K562 (cell line): ENCODE data around the gene KIF6. TPM values are rescaled to one million over a fixed set of nuclear protein-coding genes. Genes with fewer than 3 reads are reported as not detected.

Experiments used
- ATAC-seq: fragments of 200-7000 bp; cut with Tn5 transposase; 3 replicates; pipeline ENCODE4 v1.9.1; 2020; ENCODE audit warnings: moderate library complexity
- BruUV-seq: library from RNA; stranded (reverse); fragments of 400-500 nt; replicated peaks from 2 replicates; lab custom pipeline; 2021; lab: Mats Ljungman, UMichigan
- CTCF ChIA-PET: fragments of 300-600 bp; formaldehyde crosslinking; extraction: SDS; loops from one replicate; lab custom pipeline; 2021; ENCODE audit warnings: low intra/inter-chr PET ratio; lab: Yijun Ruan, JAX
- POLR2A ChIA-PET: fragments of 300-600, 350-650 bp; sonication (Branson Sonifier 250); formaldehyde crosslinking; extraction: SDS; loops from one replicate; lab custom pipeline; 2021; ENCODE audit warnings: antibody characterized with exemption, inconsistent platforms; lab: Yijun Ruan, JAX
- DNase-seq, 4 experiments: peaks; one replicate each; pipeline versions ENCODE4 v3.0.0 to v3.0.0-alpha.2; 2011 to 2018; ENCODE audit warnings: low spot score in 3 of 4, mixed read lengths in 3 of 4; ENCODE audit errors: extremely low read depth in 1 of 4
- FAIRE-seq: peaks from 2 replicates; lab custom pipeline; 2011; peaks lifted over from hg19 to GRCh38; lab: Jason Lieb, UNC
- H2AFZ ChIP-seq: 2 replicates; pipeline ENCODE4 v1.6.0; 2011; ENCODE audit warnings: low read depth, low read length, control low read depth, inconsistent platforms
- H3K27ac ChIP-seq: fragments of 200-600 bp; 3 replicates; pipeline ENCODE4 v1.8.0; 2011; ENCODE audit warnings: low read depth, mild to moderate bottlenecking, control low read depth, inconsistent platforms, low read length, moderate library complexity, mixed read lengths; ENCODE audit errors: extremely low read depth
- H3K27me3 ChIP-seq, 2 experiments: fragments of 300-600 bp in 1 of 2; 2 replicates in 1 of 2; 3 replicates in 1 of 2; pipeline versions ENCODE4 v1.6.0 to v1.8.0; 2011; ENCODE audit warnings: inconsistent platforms in 2 of 2, low read length in 2 of 2, mild to moderate bottlenecking in 1 of 2, mixed read lengths in 1 of 2, moderate library complexity in 1 of 2; ENCODE audit not compliant: control insufficient read depth in 2 of 2, insufficient read depth in 2 of 2
- H3K36me3 ChIP-seq: fragments of 300-600 bp; 3 replicates; pipeline ENCODE4 v1.8.0; 2011; ENCODE audit warnings: mild to moderate bottlenecking, low read length, inconsistent platforms; ENCODE audit not compliant: control insufficient read depth, insufficient read depth
- H3K4me1 ChIP-seq, 2 experiments: fragments of 200-600 bp in 1 of 2; replicated peaks in 1 of 2; 2 replicates in 1 of 2; 3 replicates in 1 of 2; pipeline versions ENCODE4 v1.5.1 to v1.8.0; 2011; ENCODE audit warnings: inconsistent platforms in 2 of 2, low read length in 2 of 2, mild to moderate bottlenecking in 1 of 2, mixed read lengths in 1 of 2, moderate library complexity in 1 of 2; ENCODE audit not compliant: control insufficient read depth in 2 of 2, insufficient read depth in 2 of 2
- H3K4me2 ChIP-seq: 2 replicates; pipeline ENCODE4 v1.6.1; 2011; ENCODE audit warnings: low read length, control low read depth, inconsistent platforms, mixed read lengths; ENCODE audit not compliant: insufficient read depth
- H3K4me3 ChIP-seq: fragments of 200-600 bp; sonication (generic), shearing (Covaris generic); 2 replicates; pipeline ENCODE4 v1.5.1; 2016; ENCODE audit warnings: control low read depth, inconsistent platforms
- H3K79me2 ChIP-seq: fragments of 200-600 bp; 3 replicates; pipeline ENCODE4 v1.8.0; 2011; ENCODE audit warnings: low read length, inconsistent platforms; ENCODE audit not compliant: control insufficient read depth, insufficient read depth
- H3K9ac ChIP-seq, 2 experiments: 2 replicates each; pipeline versions ENCODE4 v1.6.0 to v1.6.1; 2011; ENCODE audit warnings: low read depth in 2 of 2, low read length in 2 of 2, control low read depth in 1 of 2, inconsistent platforms in 1 of 2, mild to moderate bottlenecking in 1 of 2, mixed read lengths in 1 of 2; ENCODE audit not compliant: insufficient read depth in 1 of 2
- H3K9me1 ChIP-seq: one replicate; pipeline ENCODE4 v1.6.0; 2011; ENCODE audit warnings: inconsistent platforms, mild to moderate bottlenecking, low read length, moderate library complexity; ENCODE audit not compliant: control insufficient read depth, insufficient read depth
- H3K9me3 ChIP-seq: replicated peaks from 2 replicates; pipeline ENCODE4 v1.5.1; 2011; ENCODE audit warnings: low read depth, low read length, inconsistent platforms; ENCODE audit not compliant: control insufficient read depth, insufficient read depth
- H4K20me1 ChIP-seq: replicated peaks from 2 replicates; pipeline ENCODE4 v1.6.1; 2011; ENCODE audit warnings: low read length, inconsistent platforms, mixed read lengths; ENCODE audit not compliant: control insufficient read depth, insufficient read depth
- FOXP1 ChIP-seq: sonication (generic); formaldehyde crosslinking; IDR thresholded peaks from 2 replicates; pipeline ENCODE4 v1.8.0; 2022; ENCODE audit warnings: mild to moderate bottlenecking, missing genetic modification reagents
- HIVEP1 ChIP-seq: fragments of 250-450 bp; sonication (Bioruptor Pico); IDR thresholded peaks from 2 replicates; pipeline ENCODE4 v1.4.0; 2020; ENCODE audit warnings: mild to moderate bottlenecking
- MCM5 ChIP-seq: fragments of 450-650 bp; IDR thresholded peaks from 2 replicates; pipeline ENCODE4 v1.6.1; 2016; ENCODE audit warnings: low read depth
- ZNF263 ChIP-seq: sonication (generic); formaldehyde crosslinking; IDR thresholded peaks from 2 replicates; pipeline ENCODE4 v1.8.0; 2022; ENCODE audit warnings: mild to moderate bottlenecking, missing genetic modification reagents, borderline replicate concordance
- ZNF444 ChIP-seq: fragments of 250-450 bp; sonication (Bioruptor Pico); IDR thresholded peaks from 2 replicates; pipeline ENCODE4 v1.4.0; 2020; ENCODE audit warnings: mild to moderate bottlenecking, moderate library complexity
- WGBS: fragments of 100-300 bp; shearing (Covaris generic); methylation state at CpG from one replicate; pipeline ENCODE4 v1.1.6; 2016; ENCODE audit warnings: low coverage, mixed read lengths; ENCODE audit not compliant: insufficient coverage; ENCODE audit errors: missing lambda C conversion rate; 5-methylcytosine and 5-hydroxymethylcytosine counted together
- in situ Hi-C: fragments of 300-500 bp; cut with MboI; formaldehyde crosslinking; loops from 4 replicates; pipeline ENCODE4 v1.15.0; 2018; ENCODE audit warnings: inconsistent platforms, mixed read lengths
- intact Hi-C: fragments of 100-400 bp; cut with micrococcal nuclease; formaldehyde crosslinking; loops from 2 replicates; pipeline ENCODE4 v1.14.2; 2022
- polyA plus RNA-seq, 8 experiments: library from polyadenylated mRNA; depleted of rRNA in 4 of 8; stranded (reverse) in 5 of 8; unstranded in 3 of 8; fragments of >200 nt; fragmentation: Nextera tagmentation in 2 of 8; fragmentation: Illumina TruSeq in 1 of 8; extraction: Ambion mirVana in 2 of 8; extraction: Trizol in 1 of 8; gene quantifications; 2 replicates each; pipeline versions ENCODE4 v1.2.1 to v1.2.3, GENCODE V29; 2011 to 2014; ENCODE audit warnings: inconsistent platforms in 1 of 8, missing spikeins in 1 of 8
- total RNA-seq, 7 experiments: library from RNA; depleted of rRNA in 6 of 7; stranded (reverse); fragments of >200 nt in 6 of 7; fragmentation: Illumina TruSeq in 2 of 7; extraction: Trizol in 2 of 7; gene quantifications; 2 replicates each; pipeline versions ENCODE4 v1.2.1 to v1.2.3, GENCODE V29; 2011 to 2021; ENCODE audit warnings: low replicate concordance in 1 of 7

KIF6 gene
- total and polyA plus RNA-seq, 9 of the 15 experiments (the other 6 are each of a cell fraction or from before 2014, with no cell fraction given) = not detected

- Histone ChIP-seq H3K36me3 (no peaks in the 10 kb centered on the region), H2AFZ (no peak overlapping the region), H4K20me1 (no peaks in the 10 kb centered on the region), H3K4me3 (no peak overlapping the region), H3K4me2 (no peak overlapping the region), H3K9me3 (no peaks in the 10 kb centered on the region), H3K9ac (no peak overlapping the region), H3K4me1 (no peaks in the 10 kb centered on the region), H3K9me1 (no peaks in the 10 kb centered on the region), H3K27ac (no peak overlapping the region), H3K79me2 (no peaks in the 10 kb centered on the region), H3K27me3 (peaks cover 0 to 13% of the 10 kb centered on the region in 2 experiments; a peak in 4 of 5 replicates)
- DNase-seq (no peak), FAIRE-seq (no peak), ATAC-seq (no peak)
- CTCF ChIA-PET = no interaction called here
- in situ Hi-C loops (no loop called here), intact Hi-C loops (no loop called here)
- no TSS peak for BruUV-seq
- under 1% methylated on average over 12 of the region's 12 CpGs for WGBS
- POLR2A ChIA-PET = interaction anchor here (0.6 to 1.2 kb wide), 3 partner anchors 12 to 1410 kb away, joined by 3 to 4 read pairs (median 4); no protein-coding TSS in a partner anchor
- TF ChIP-seq ZNF263 (CRISPR knock-in tag) = no peak
- TF ChIP-seq HIVEP1 = no peak
- TF ChIP-seq FOXP1 = no peak
- no peak for TF ChIP-seq MCM5
- no peak for TF ChIP-seq ZNF444
Measured at GRCh38 chr6:39388606-39389483, 336.4 kb downstream of the KIF6 start.
